ENCODE data around the gene TCP11L2. TPM values are rescaled to one million over a fixed set of nuclear protein-coding genes. Genes with fewer than 3 reads are reported as not detected.

Gene TCP11L2
- total RNA-seq, 1 donor from 2014 or later = 22.0 TPM

DNA sequence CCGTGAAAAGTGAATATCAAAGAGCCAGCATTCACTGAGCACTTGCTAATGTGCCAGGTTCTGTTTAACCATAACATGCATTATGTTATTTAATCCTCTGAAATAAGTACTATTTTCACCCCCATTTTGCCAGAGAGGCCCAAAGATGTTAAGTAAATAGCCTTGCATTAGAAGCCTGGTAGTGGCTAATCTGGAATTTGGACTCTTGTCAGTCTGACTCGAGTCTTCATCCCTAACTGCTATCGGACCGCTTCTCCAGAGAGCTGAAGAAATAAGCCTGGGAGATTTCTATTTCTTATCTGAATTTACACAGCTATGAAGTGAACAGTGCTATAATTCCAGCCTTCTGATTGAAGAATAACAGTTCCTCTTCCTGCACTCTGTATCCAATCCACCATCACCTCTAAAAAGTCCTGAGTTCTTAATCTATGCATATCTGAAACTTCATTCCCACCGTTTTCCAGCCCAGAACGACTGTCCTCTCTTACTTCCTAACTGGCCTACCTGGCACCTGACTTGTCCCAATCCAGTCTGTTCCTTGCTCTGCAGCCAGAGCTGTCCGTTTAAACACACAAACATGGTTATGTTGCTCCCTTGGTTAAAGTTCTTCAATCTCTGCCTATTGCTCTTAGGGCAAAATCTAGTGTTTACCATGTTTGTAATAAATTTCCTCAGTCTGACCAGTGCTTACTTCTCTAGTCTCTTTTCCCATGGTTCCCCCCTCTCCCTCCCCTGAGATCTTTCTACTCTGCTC lies 57.3 kb downstream of the TCP11L2 start:
- Mint-ChIP-seq H3K9me3 (ENCODE audit: unreplicated experiment) (no peaks in the 10 kb centered on the region), H3K4me3 (ENCODE audit: unreplicated experiment) (no peak overlapping the region), H3K27ac (ENCODE audit: unreplicated experiment) (peak overlapping the region; percentile 13), H3K4me1 (ENCODE audit: low read depth, unreplicated experiment) (peaks cover 8% of the 10 kb centered on the region), H3K36me3 (ENCODE audit: low read depth, unreplicated experiment) (peaks cover 4% of the 10 kb centered on the region), H3K27me3 (ENCODE audit: low read depth, unreplicated experiment) (no peaks in the 10 kb centered on the region)
- DNase-seq (ENCODE audit: low read depth) (no peak), FAIRE-seq (no peak)
- Histone ChIP-seq H2AFZ (ENCODE audit: low read depth, low read length) (no peak overlapping the region), H3K4me2 (ENCODE audit: low read length) (no peak overlapping the region), H3K4me3 (ENCODE audit: insufficient read depth, low read depth, low read length) (no peak overlapping the region), H3K27me3 (ENCODE audit: insufficient read depth, low read length) (no peaks in the 10 kb centered on the region), H3K27ac (ENCODE audit: low read depth, low read length) (no peak overlapping the region), H4K20me1 (ENCODE audit: insufficient read depth, low read length) (no peaks in the 10 kb centered on the region), H3K4me1 (ENCODE audit: insufficient read depth, low read length) (peaks cover 12% of the 10 kb centered on the region), H3K9ac (ENCODE audit: low read length) (no peak overlapping the region), H3K9me3 (ENCODE audit: insufficient read depth, low read depth, low read length) (no peaks in the 10 kb centered on the region), H3K36me3 (ENCODE audit: insufficient read depth, low read length) (peaks cover 3% of the 10 kb centered on the region), H3K79me2 (ENCODE audit: insufficient read depth, low read length) (peaks cover 52% of the 10 kb centered on the region)
- TF ChIP-seq EZH2 (IDR thresholded peaks at IDR 0.05; ENCODE audit: insufficient read depth, low read length) = no peak
- TF ChIP-seq, protein P1, sequence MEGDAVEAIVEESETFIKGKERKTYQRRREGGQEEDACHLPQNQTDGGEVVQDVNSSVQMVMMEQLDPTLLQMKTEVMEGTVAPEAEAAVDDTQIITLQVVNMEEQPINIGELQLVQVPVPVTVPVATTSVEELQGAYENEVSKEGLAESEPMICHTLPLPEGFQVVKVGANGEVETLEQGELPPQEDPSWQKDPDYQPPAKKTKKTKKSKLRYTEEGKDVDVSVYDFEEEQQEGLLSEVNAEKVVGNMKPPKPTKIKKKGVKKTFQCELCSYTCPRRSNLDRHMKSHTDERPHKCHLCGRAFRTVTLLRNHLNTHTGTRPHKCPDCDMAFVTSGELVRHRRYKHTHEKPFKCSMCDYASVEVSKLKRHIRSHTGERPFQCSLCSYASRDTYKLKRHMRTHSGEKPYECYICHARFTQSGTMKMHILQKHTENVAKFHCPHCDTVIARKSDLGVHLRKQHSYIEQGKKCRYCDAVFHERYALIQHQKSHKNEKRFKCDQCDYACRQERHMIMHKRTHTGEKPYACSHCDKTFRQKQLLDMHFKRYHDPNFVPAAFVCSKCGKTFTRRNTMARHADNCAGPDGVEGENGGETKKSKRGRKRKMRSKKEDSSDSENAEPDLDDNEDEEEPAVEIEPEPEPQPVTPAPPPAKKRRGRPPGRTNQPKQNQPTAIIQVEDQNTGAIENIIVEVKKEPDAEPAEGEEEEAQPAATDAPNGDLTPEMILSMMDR (IDR thresholded peaks at IDR 0.05; ENCODE audit: insufficient read depth, low read depth, low read length) = no peak

DNA sequence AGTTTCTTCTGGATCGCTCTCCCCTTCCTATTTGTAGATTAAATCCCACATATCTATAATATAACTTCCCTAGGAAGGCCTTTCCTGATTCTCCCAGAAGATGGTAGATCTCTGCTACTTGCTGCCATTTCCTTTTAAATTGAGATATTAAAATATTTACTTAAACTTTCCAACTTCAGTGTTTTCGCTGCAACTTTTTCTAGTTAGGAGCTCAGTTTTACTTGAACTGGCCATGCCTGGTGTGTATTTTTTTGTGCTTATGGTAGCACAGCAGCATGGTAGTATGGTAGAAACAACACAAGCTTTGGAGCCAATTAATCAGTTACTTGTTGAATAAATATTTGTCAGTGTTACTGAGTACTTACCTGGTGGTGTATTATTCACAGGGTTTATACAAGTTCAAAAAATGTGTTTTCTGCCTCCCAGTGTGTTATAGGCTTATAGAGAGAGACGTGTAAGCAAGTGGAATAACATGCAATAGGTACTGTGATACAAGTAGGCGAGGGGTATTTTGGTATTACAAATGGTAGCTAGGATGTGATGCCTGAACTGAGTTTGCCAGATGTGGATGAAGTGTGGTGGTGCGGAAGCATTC lies 58.0 kb downstream of the TCP11L2 start:
- TF ChIP-seq EZH2 (IDR thresholded peaks at IDR 0.05; ENCODE audit: insufficient read depth, low read length) = no peak
- TF ChIP-seq, protein P1 (IDR thresholded peaks at IDR 0.05; ENCODE audit: insufficient read depth, low read depth, low read length) = no peak
- Histone ChIP-seq H2AFZ (ENCODE audit: low read depth, low read length) (no peak overlapping the region), H3K79me2 (ENCODE audit: insufficient read depth, low read length) (peaks cover 52% of the 10 kb centered on the region), H4K20me1 (ENCODE audit: insufficient read depth, low read length) (no peaks in the 10 kb centered on the region), H3K27ac (ENCODE audit: low read depth, low read length) (no peak overlapping the region), H3K9me3 (ENCODE audit: insufficient read depth, low read depth, low read length) (no peaks in the 10 kb centered on the region), H3K9ac (ENCODE audit: low read length) (no peak overlapping the region), H3K27me3 (ENCODE audit: insufficient read depth, low read length) (no peaks in the 10 kb centered on the region), H3K4me1 (ENCODE audit: insufficient read depth, low read length) (peaks cover 12% of the 10 kb centered on the region), H3K36me3 (ENCODE audit: insufficient read depth, low read length) (peaks cover 3% of the 10 kb centered on the region), H3K4me3 (ENCODE audit: insufficient read depth, low read depth, low read length) (no peak overlapping the region), H3K4me2 (ENCODE audit: low read length) (no peak overlapping the region)
- H3K9me3 Mint-ChIP-seq (ENCODE audit: unreplicated experiment) = no peaks in the 10 kb centered on the region
- H3K27me3 Mint-ChIP-seq (ENCODE audit: low read depth, unreplicated experiment) = no peaks in the 10 kb centered on the region
- FAIRE-seq = no peak
- no peak overlapping the region for H3K27ac Mint-ChIP-seq (ENCODE audit: unreplicated experiment)
- no peak overlapping the region for H3K4me3 Mint-ChIP-seq (ENCODE audit: unreplicated experiment)
- peaks cover 4% of the 10 kb centered on the region for H3K36me3 Mint-ChIP-seq (ENCODE audit: low read depth, unreplicated experiment)
- DNase-seq (ENCODE audit: low read depth) = no peak
- peaks cover 8% of the 10 kb centered on the region for H3K4me1 Mint-ChIP-seq (ENCODE audit: low read depth, unreplicated experiment)

DNA sequence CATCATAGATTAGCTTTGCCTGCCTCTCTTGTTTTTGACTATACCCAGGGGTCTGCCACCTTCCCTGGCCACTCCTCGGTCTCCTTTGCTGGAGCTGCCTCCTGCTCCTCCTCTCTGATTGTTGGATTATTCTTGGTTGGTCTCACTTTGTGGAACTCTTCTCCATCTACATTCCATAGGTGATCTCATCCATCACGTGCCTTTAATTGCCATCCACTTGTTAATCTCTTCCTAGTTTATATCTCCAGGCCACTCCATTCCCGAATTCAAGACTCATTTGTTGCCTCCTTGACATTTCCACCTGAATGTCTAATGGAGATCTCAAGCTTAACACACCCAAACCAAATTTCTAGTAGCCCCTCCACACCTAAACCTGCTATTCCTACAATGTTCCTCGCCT lies 60.4 kb downstream of the TCP11L2 start:
- H4K20me1 ChIP-seq (ENCODE audit: insufficient read depth, low read length) = no peaks in the 10 kb centered on the region
- no peaks in the 10 kb centered on the region for H3K27me3 ChIP-seq (ENCODE audit: insufficient read depth, low read length)
- no peak for FAIRE-seq
- no peak overlapping the region for H3K4me3 ChIP-seq (ENCODE audit: insufficient read depth, low read depth, low read length)
- peaks cover 7% of the 10 kb centered on the region for H3K36me3 ChIP-seq (ENCODE audit: insufficient read depth, low read length)
- no peak overlapping the region for H3K4me3 Mint-ChIP-seq (ENCODE audit: unreplicated experiment)
- H3K27me3 Mint-ChIP-seq (ENCODE audit: low read depth, unreplicated experiment) = no peaks in the 10 kb centered on the region
- no peak overlapping the region for H3K4me2 ChIP-seq (ENCODE audit: low read length)
- H3K9me3 ChIP-seq (ENCODE audit: insufficient read depth, low read depth, low read length) = no peaks in the 10 kb centered on the region
- no peaks in the 10 kb centered on the region for H3K9me3 Mint-ChIP-seq (ENCODE audit: unreplicated experiment)
- peaks cover 11% of the 10 kb centered on the region for H3K36me3 Mint-ChIP-seq (ENCODE audit: low read depth, unreplicated experiment)
- H3K4me1 ChIP-seq (ENCODE audit: insufficient read depth, low read length) = peaks cover 7% of the 10 kb centered on the region
- H3K27ac ChIP-seq (ENCODE audit: low read depth, low read length) = no peak overlapping the region
- no peak overlapping the region for H2AFZ ChIP-seq (ENCODE audit: low read depth, low read length)
- no peak overlapping the region for H3K27ac Mint-ChIP-seq (ENCODE audit: unreplicated experiment)
- peaks cover 6% of the 10 kb centered on the region for H3K4me1 Mint-ChIP-seq (ENCODE audit: low read depth, unreplicated experiment)
- no peak overlapping the region for H3K9ac ChIP-seq (ENCODE audit: low read length)
- no peak for DNase-seq (ENCODE audit: low read depth)
- TF ChIP-seq, protein P1 (IDR thresholded peaks at IDR 0.05; ENCODE audit: insufficient read depth, low read depth, low read length) = no peak
- no peak for TF ChIP-seq EZH2 (IDR thresholded peaks at IDR 0.05; ENCODE audit: insufficient read depth, low read length)
- peaks cover 52% of the 10 kb centered on the region for H3K79me2 ChIP-seq (ENCODE audit: insufficient read depth, low read length)

Data from astrocyte (in vitro differentiated cells and primary cell).